ENCODE measurements around the gene OCA2. TPM values are rescaled to one million over a fixed set of nuclear protein-coding genes. Genes with fewer than 3 reads are reported as not detected.

Gene OCA2
- polyA plus RNA-seq, 1 donor (not counting 4 experiments of a cell fraction or from before 2014, with no cell fraction given), result 0.05 TPM

DNA sequence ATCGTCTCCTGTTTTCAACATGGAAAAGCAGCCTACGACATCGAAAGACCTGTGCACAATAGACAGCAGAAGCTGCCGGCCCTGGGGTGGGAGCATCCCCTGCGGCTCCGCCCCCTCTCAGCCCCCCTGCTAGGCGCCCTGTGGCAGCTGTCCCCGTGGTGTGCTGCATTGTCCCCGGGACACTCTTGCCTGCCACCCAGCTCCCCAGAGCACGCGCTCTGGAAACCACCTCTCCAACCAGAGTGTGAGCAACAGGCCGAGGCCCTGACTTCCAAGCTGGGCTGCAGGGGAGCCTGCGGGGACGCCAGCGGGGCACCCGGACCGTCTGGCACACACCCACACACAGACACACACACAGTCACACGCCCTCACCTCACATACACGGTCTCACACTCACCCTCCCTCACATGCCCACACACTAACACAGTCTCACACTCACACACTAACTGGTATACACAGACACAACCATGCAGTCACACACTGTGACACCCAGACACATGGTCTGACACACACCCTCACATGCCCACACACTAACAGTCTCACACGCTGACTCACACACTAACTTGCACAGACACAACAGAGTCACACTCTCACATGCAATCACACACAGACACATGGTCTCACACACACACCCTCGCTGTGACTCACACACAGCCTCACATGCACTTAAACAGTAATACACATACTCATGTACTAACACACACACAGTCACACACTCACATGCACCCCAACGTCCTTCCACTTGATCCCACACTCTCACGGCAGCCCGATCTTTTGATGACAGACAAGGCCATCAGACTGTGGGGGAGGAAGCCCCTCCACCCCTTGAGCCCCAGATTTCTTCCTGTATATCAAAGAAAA lies 94.7 kb downstream of the OCA2 start:
- Histone ChIP-seq H2AFZ (ENCODE audit: control insufficient read depth, low read length) (no peak overlapping the region), H3K27me3 (ENCODE audit: control insufficient read depth, extremely low read depth, insufficient read depth, low read length) (no peaks in the 10 kb centered on the region), H3K4me1 (ENCODE audit: control insufficient read depth, extremely low read depth, insufficient read depth, low read length) (no peaks in the 10 kb centered on the region), H3K9me1 (ENCODE audit: control insufficient read depth, extremely low read depth, insufficient read depth, low read length) (no peaks in the 10 kb centered on the region), H3K4me3 (ENCODE audit: control insufficient read depth in 2 of 3, extremely low read depth in 1 of 3, insufficient read depth in 2 of 3, low read depth in 1 of 3, low read length in 3 of 3) (no peak overlapping the region), H3K9me3 (ENCODE audit: control insufficient read depth, low read depth, low read length) (peaks cover 10% of the 10 kb centered on the region), H3K9ac (ENCODE audit: control insufficient read depth, extremely low read depth, insufficient read depth, low read length) (no peak overlapping the region), H4K20me1 (ENCODE audit: control insufficient read depth, extremely low read depth, insufficient read depth, low read length) (no peaks in the 10 kb centered on the region), H3K36me3 (ENCODE audit: control insufficient read depth in 2 of 2, extremely low read depth in 1 of 2, insufficient read depth in 2 of 2, low read length in 2 of 2) (no peaks in the 10 kb centered on the region), H3K27ac (ENCODE audit: control insufficient read depth, insufficient read depth, low read length) (no peak overlapping the region), H3K4me2 (ENCODE audit: control insufficient read depth, extremely low read depth, insufficient read depth, low read depth, low read length) (no peak overlapping the region), H3K79me2 (ENCODE audit: control insufficient read depth, insufficient read depth, low read length) (no peaks in the 10 kb centered on the region)
- FAIRE-seq (no peak), DNase-seq (ENCODE audit: low read depth, low spot score) (no peak)
- dilution Hi-C loops (cut with MboI; ENCODE audit: extremely low pct_ligation_motif_present, low sequenced_read_pairs), result no loop called here
- no peak for TF ChIP-seq EZH2 (IDR thresholded peaks at IDR 0.05; ENCODE audit: low read length)
- TF ChIP-seq, protein P1, sequence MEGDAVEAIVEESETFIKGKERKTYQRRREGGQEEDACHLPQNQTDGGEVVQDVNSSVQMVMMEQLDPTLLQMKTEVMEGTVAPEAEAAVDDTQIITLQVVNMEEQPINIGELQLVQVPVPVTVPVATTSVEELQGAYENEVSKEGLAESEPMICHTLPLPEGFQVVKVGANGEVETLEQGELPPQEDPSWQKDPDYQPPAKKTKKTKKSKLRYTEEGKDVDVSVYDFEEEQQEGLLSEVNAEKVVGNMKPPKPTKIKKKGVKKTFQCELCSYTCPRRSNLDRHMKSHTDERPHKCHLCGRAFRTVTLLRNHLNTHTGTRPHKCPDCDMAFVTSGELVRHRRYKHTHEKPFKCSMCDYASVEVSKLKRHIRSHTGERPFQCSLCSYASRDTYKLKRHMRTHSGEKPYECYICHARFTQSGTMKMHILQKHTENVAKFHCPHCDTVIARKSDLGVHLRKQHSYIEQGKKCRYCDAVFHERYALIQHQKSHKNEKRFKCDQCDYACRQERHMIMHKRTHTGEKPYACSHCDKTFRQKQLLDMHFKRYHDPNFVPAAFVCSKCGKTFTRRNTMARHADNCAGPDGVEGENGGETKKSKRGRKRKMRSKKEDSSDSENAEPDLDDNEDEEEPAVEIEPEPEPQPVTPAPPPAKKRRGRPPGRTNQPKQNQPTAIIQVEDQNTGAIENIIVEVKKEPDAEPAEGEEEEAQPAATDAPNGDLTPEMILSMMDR (optimal IDR thresholded peaks at IDR 0.05 in 1 of 3, IDR thresholded peaks at IDR 0.05 in 1 of 3, conservative IDR thresholded peaks at IDR 0.05 in 1 of 3; ENCODE audit: extremely low read depth in 1 of 3, insufficient read depth in 2 of 3, low read length in 3 of 3), result no peak

DNA sequence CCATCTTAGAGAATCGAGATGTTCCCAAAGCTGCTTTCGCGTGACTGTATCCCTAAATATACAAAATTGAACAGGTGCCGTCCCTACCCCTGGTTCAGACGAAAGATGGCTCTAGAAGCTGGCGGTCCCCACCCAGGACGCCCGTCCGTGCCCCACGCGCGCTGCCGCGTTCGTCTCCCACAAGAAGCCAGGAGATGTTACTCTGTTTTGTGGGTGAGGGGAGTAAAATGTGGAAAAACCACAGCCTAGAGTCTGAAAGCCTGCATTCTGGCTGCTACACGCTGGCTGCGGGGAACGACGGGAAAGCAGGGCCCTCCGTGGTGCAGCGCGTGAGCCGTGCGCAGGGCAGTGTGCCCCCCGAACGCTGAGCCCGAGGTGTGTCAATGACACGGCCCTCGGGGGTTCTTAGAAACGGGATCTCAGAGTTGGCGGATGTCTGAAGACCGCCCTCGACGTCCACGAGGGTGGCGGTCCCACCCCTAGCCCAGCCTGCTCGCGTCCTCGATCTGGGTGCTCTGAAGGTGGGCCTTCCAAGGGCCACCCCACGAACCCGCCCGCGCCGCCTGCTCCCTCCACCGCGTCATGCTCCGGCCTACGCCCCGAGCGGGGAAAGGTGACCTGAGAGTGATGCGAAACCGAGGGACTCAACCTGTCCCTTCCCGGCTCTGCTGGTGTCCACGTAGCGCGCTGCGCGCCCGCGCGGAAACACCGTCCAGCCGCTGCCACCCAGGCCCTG lies 95.6 kb downstream of the OCA2 start:
- Histone ChIP-seq H4K20me1 (ENCODE audit: control insufficient read depth, extremely low read depth, insufficient read depth, low read length) (no peaks in the 10 kb centered on the region), H3K9me3 (ENCODE audit: control insufficient read depth, low read depth, low read length) (peaks cover 8% of the 10 kb centered on the region), H3K9ac (ENCODE audit: control insufficient read depth, extremely low read depth, insufficient read depth, low read length) (no peak overlapping the region), H3K9me1 (ENCODE audit: control insufficient read depth, extremely low read depth, insufficient read depth, low read length) (no peaks in the 10 kb centered on the region), H3K4me1 (ENCODE audit: control insufficient read depth, extremely low read depth, insufficient read depth, low read length) (no peaks in the 10 kb centered on the region), H3K79me2 (ENCODE audit: control insufficient read depth, insufficient read depth, low read length) (no peaks in the 10 kb centered on the region), H3K27ac (ENCODE audit: control insufficient read depth, insufficient read depth, low read length) (no peak overlapping the region), H3K36me3 (ENCODE audit: control insufficient read depth in 2 of 2, extremely low read depth in 1 of 2, insufficient read depth in 2 of 2, low read length in 2 of 2) (no peaks in the 10 kb centered on the region), H2AFZ (ENCODE audit: control insufficient read depth, low read length) (no peak overlapping the region), H3K27me3 (ENCODE audit: control insufficient read depth, extremely low read depth, insufficient read depth, low read length) (no peaks in the 10 kb centered on the region), H3K4me3 (ENCODE audit: control insufficient read depth in 2 of 3, extremely low read depth in 1 of 3, insufficient read depth in 2 of 3, low read depth in 1 of 3, low read length in 3 of 3) (no peak overlapping the region), H3K4me2 (ENCODE audit: control insufficient read depth, extremely low read depth, insufficient read depth, low read depth, low read length) (no peak overlapping the region)
- no peak for FAIRE-seq
- TF ChIP-seq, protein P1 (optimal IDR thresholded peaks at IDR 0.05 in 1 of 3, IDR thresholded peaks at IDR 0.05 in 1 of 3, conservative IDR thresholded peaks at IDR 0.05 in 1 of 3; ENCODE audit: extremely low read depth in 1 of 3, insufficient read depth in 2 of 3, low read length in 3 of 3), result no peak
- TF ChIP-seq EZH2 (IDR thresholded peaks at IDR 0.05; ENCODE audit: low read length), result no peak
- dilution Hi-C loops (cut with MboI; ENCODE audit: extremely low pct_ligation_motif_present, low sequenced_read_pairs), result no loop called here
- no peak for DNase-seq (ENCODE audit: low read depth, low spot score)
